Measurements from ENCODE around the gene SMAD5.

Gene SMAD5

DNA sequence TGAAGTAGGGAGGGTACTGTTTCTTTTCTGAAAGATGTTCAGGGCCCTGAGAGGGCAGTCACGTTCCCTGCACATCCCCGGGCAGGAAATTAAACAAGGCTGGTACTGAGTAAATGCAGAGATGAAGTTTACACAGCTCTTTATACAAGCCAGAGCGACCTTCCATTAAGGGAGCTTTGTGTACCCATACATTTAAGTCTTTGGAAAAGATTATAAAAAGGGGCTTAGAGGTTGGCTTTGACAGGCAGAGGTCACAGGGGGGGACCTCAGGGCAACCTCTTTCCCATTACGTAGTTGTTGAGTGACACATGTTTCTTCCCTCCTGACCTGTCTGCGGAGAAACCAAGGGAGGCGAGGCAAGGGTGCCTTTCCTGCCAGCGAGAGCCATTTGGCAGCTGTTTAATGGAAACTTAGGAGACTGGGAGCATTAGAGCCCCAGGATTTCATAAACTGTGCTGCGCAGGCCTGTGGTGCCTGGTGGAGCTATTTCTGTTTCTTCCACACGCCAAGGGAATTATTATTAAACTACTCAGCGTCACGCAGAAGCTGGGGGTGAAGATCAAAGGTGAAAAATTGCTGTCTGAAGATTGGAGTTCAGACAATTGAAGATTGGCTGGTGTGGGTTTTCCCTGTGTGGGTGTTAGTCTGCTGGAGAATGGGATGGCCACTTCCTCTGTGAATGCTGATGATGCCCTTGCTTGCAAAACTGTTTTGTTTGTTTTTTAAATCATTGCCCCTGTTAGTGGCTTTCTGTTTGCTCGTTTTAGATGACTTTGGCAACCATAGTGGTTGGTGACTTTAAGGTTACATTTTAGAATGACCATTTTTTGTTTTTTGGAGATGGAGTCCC lies 63.6 kb downstream of the SMAD5 start:
- Histone ChIP-seq H3K27ac (ENCODE audit: low read depth, low read length) (no peak overlapping the region), H3K79me1 (ENCODE audit: low read length) (peaks cover 3% of the 10 kb centered on the region), H2BK12ac (ENCODE audit: low read length) (no peak overlapping the region), H4K91ac (ENCODE audit: low read depth, low read length) (no peak overlapping the region), H3K14ac (ENCODE audit: low read length) (no peak overlapping the region), H3K9me3 (ENCODE audit: insufficient read depth, low read depth, low read length) (no peaks in the 10 kb centered on the region), H3K23ac (ENCODE audit: low read length) (no peak overlapping the region), H3K9ac (ENCODE audit: low read length) (no peak overlapping the region), H3K4me3 (ENCODE audit: low read depth, low read length) (no peak overlapping the region), H4K12ac (ENCODE audit: low read depth, low read length) (no peak overlapping the region), H3K79me2 (ENCODE audit: control insufficient read depth, insufficient read depth, low read length, poor library complexity) (no peaks in the 10 kb centered on the region), H4K8ac (ENCODE audit: low read depth, low read length) (no peak overlapping the region), H3K4ac (ENCODE audit: low read depth, low read length) (no peak overlapping the region), H2AFZ (ENCODE audit: insufficient read depth, low read length, poor library complexity) (no peak overlapping the region), H3K27me3 (ENCODE audit: insufficient read depth, low read length) (peaks cover 9% of the 10 kb centered on the region), H3K36me3 (ENCODE audit: control insufficient read depth in 1 of 2, insufficient read depth in 2 of 2, low read length in 2 of 2) (peaks cover 0 to 2% of the 10 kb centered on the region in 2 experiments), H3K18ac (ENCODE audit: low read length) (no peak overlapping the region), H3K4me1 (ENCODE audit: control insufficient read depth in 1 of 2, insufficient read depth in 2 of 2, low read length in 2 of 2) (peaks cover 8 to 22% of the 10 kb centered on the region in 2 experiments), H2BK5ac (ENCODE audit: low read depth, low read length, poor library complexity) (no peak overlapping the region), H2BK120ac (ENCODE audit: insufficient read depth, low read length, poor library complexity) (no peak overlapping the region), H3K4me2 (ENCODE audit: low read length) (no peak overlapping the region), H2AK5ac (ENCODE audit: low read length) (no peak overlapping the region)
- DNase-seq = no peak
- no CpG with 5 or more reads among the region's 12 CpGs for WGBS (ENCODE audit: extremely low coverage, insufficient coverage, insufficient read length)

DNA sequence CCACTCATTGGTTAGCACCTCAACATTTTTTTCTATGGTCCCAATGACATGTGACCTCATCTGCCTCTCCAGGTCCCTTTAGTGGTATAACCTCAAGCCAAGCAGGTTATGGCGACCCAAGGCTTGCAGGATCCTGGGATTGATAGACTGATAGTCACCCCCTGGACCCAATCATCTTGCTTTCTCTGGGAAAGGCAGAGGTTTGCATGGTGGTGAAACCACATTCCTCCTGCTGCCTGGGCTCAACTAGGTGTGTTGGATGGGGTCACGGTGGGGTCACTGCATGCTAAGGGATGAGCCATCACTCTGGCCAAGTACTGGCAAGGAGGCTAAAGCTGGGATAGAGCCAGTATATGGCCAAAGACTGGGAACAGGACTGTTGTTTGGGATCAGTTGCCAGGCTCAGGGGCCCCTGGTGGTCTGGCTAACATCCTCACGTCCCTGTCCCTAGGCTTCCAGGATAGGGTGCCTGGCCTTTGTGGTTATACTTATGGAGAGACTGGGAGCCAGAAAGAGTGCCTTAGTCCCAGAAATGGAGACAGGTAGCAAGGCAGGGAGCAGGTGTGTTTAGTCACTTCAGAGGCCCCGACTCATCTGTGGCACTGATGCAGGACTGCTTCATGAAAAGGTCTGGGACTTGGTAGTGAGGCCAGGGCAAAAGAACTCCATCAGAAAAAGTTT lies 65.0 kb downstream of the SMAD5 start:
- Histone ChIP-seq H2AK5ac (ENCODE audit: low read length) (no peak overlapping the region), H3K14ac (ENCODE audit: low read length) (no peak overlapping the region), H2AFZ (ENCODE audit: insufficient read depth, low read length, poor library complexity) (no peak overlapping the region), H3K27ac (ENCODE audit: low read depth, low read length) (no peak overlapping the region), H3K36me3 (ENCODE audit: control insufficient read depth in 1 of 2, insufficient read depth in 2 of 2, low read length in 2 of 2) (peaks cover 0 to 2% of the 10 kb centered on the region in 2 experiments), H3K9me3 (ENCODE audit: insufficient read depth, low read depth, low read length) (no peaks in the 10 kb centered on the region), H3K4me2 (ENCODE audit: low read length) (no peak overlapping the region), H4K91ac (ENCODE audit: low read depth, low read length) (no peak overlapping the region), H3K9ac (ENCODE audit: low read length) (no peak overlapping the region), H4K8ac (ENCODE audit: low read depth, low read length) (no peak overlapping the region), H3K4me3 (ENCODE audit: low read depth, low read length) (no peak overlapping the region), H2BK12ac (ENCODE audit: low read length) (no peak overlapping the region), H4K12ac (ENCODE audit: low read depth, low read length) (no peak overlapping the region), H3K23ac (ENCODE audit: low read length) (no peak overlapping the region), H2BK5ac (ENCODE audit: low read depth, low read length, poor library complexity) (no peak overlapping the region), H3K27me3 (ENCODE audit: insufficient read depth, low read length) (peaks cover 4% of the 10 kb centered on the region), H3K4me1 (ENCODE audit: control insufficient read depth in 1 of 2, insufficient read depth in 2 of 2, low read length in 2 of 2) (peaks cover 0 to 9% of the 10 kb centered on the region in 2 experiments), H2BK120ac (ENCODE audit: insufficient read depth, low read length, poor library complexity) (no peak overlapping the region), H3K79me2 (ENCODE audit: control insufficient read depth, insufficient read depth, low read length, poor library complexity) (no peaks in the 10 kb centered on the region), H3K18ac (ENCODE audit: low read length) (no peak overlapping the region), H3K79me1 (ENCODE audit: low read length) (no peaks in the 10 kb centered on the region), H3K4ac (ENCODE audit: low read depth, low read length) (no peak overlapping the region)
- no peak for DNase-seq
- no CpG with 5 or more reads among the region's 4 CpGs for WGBS (ENCODE audit: extremely low coverage, insufficient coverage, insufficient read length)

DNA sequence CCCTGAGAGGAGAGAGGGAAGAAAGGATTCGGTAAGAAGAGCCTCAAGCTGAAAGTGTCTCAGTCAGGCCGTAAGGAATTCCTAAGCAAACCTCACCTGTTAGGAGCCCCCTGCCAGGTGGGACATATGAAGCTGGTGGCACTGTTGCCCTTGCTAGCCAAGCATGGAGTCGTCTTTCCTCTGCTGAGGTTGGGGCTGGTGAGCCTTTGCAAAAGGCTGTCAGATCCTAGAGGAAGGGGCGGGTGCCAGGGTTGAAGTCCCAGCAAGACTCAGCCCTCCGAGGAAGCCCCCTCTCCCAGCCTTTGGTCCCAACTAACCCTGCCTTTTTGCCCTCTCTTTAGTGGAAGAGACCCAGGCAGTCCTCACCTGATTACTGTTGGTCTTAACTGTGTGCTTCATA lies 65.8 kb downstream of the SMAD5 start:
- no peak overlapping the region for H2BK12ac ChIP-seq (ENCODE audit: low read length)
- no peaks in the 10 kb centered on the region for H3K79me1 ChIP-seq (ENCODE audit: low read length)
- H3K36me3 ChIP-seq (ENCODE audit: control insufficient read depth in 1 of 2, insufficient read depth in 2 of 2, low read length in 2 of 2) = peaks cover 0 to 2% of the 10 kb centered on the region in 2 experiments
- no peak overlapping the region for H2BK5ac ChIP-seq (ENCODE audit: low read depth, low read length, poor library complexity)
- no peak overlapping the region for H3K4me2 ChIP-seq (ENCODE audit: low read length)
- H3K4ac ChIP-seq (ENCODE audit: low read depth, low read length) = no peak overlapping the region
- H3K18ac ChIP-seq (ENCODE audit: low read length) = no peak overlapping the region
- no peak overlapping the region for H2AFZ ChIP-seq (ENCODE audit: insufficient read depth, low read length, poor library complexity)
- H3K9me3 ChIP-seq (ENCODE audit: insufficient read depth, low read depth, low read length) = no peaks in the 10 kb centered on the region
- H3K4me1 ChIP-seq (ENCODE audit: control insufficient read depth in 1 of 2, insufficient read depth in 2 of 2, low read length in 2 of 2) = peaks cover 0 to 4% of the 10 kb centered on the region in 2 experiments
- no peaks in the 10 kb centered on the region for H3K79me2 ChIP-seq (ENCODE audit: control insufficient read depth, insufficient read depth, low read length, poor library complexity)
- H3K9ac ChIP-seq (ENCODE audit: low read length) = no peak overlapping the region
- H4K8ac ChIP-seq (ENCODE audit: low read depth, low read length) = no peak overlapping the region
- H2BK120ac ChIP-seq (ENCODE audit: insufficient read depth, low read length, poor library complexity) = no peak overlapping the region
- no peak overlapping the region for H2AK5ac ChIP-seq (ENCODE audit: low read length)
- H4K91ac ChIP-seq (ENCODE audit: low read depth, low read length) = no peak overlapping the region
- no peak overlapping the region for H4K12ac ChIP-seq (ENCODE audit: low read depth, low read length)
- no peak overlapping the region for H3K14ac ChIP-seq (ENCODE audit: low read length)
- peaks cover 2% of the 10 kb centered on the region for H3K27me3 ChIP-seq (ENCODE audit: insufficient read depth, low read length)
- no peak overlapping the region for H3K27ac ChIP-seq (ENCODE audit: low read depth, low read length)
- H3K23ac ChIP-seq (ENCODE audit: low read length) = no peak overlapping the region
- no peak overlapping the region for H3K4me3 ChIP-seq (ENCODE audit: low read depth, low read length)
- WGBS (ENCODE audit: extremely low coverage, insufficient coverage, insufficient read length) = no CpG with 5 or more reads among the region's 5 CpGs
- no peak for DNase-seq

DNA sequence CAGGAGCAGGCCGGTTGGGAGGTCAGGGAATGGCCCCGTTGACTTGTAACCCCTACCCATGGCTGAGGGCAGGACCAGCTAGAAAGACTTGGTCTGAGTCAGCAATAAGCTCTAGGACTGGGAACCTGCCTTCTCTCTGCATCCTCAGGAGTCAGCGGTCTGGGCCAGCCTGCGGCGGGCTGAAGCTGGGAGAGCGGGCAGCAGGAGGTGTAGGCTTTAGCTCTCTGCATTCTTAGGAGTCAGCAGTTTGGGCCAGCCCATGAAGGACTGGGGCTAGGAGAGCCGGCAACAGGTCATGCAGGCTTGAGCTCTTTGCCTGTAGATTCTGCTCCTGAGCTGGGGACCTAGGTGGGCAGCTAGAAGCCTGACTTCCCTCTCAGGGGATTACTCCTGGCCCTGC lies 66.8 kb downstream of the SMAD5 start:
- H3K4me2 ChIP-seq (ENCODE audit: low read length) = no peak overlapping the region
- H3K9ac ChIP-seq (ENCODE audit: low read length) = no peak overlapping the region
- no peak overlapping the region for H2BK5ac ChIP-seq (ENCODE audit: low read depth, low read length, poor library complexity)
- H3K18ac ChIP-seq (ENCODE audit: low read length) = no peak overlapping the region
- no peak overlapping the region for H2BK120ac ChIP-seq (ENCODE audit: insufficient read depth, low read length, poor library complexity)
- no peaks in the 10 kb centered on the region for H3K9me3 ChIP-seq (ENCODE audit: insufficient read depth, low read depth, low read length)
- H2AK5ac ChIP-seq (ENCODE audit: low read length) = no peak overlapping the region
- WGBS (ENCODE audit: extremely low coverage, insufficient coverage, insufficient read length) = no CpG with 5 or more reads among the region's 7 CpGs
- no peak for DNase-seq
- H2AFZ ChIP-seq (ENCODE audit: insufficient read depth, low read length, poor library complexity) = no peak overlapping the region
- H4K12ac ChIP-seq (ENCODE audit: low read depth, low read length) = no peak overlapping the region
- no peak overlapping the region for H3K27ac ChIP-seq (ENCODE audit: low read depth, low read length)
- no peak overlapping the region for H3K4me3 ChIP-seq (ENCODE audit: low read depth, low read length)
- H3K4me1 ChIP-seq (ENCODE audit: control insufficient read depth in 1 of 2, insufficient read depth in 2 of 2, low read length in 2 of 2) = peaks cover 0 to 2% of the 10 kb centered on the region in 2 experiments
- no peaks in the 10 kb centered on the region for H3K79me1 ChIP-seq (ENCODE audit: low read length)
- H3K14ac ChIP-seq (ENCODE audit: low read length) = no peak overlapping the region
- H4K91ac ChIP-seq (ENCODE audit: low read depth, low read length) = no peak overlapping the region
- no peak overlapping the region for H4K8ac ChIP-seq (ENCODE audit: low read depth, low read length)
- H2BK12ac ChIP-seq (ENCODE audit: low read length) = no peak overlapping the region
- H3K36me3 ChIP-seq (ENCODE audit: control insufficient read depth in 1 of 2, insufficient read depth in 2 of 2, low read length in 2 of 2) = peaks cover 0 to 2% of the 10 kb centered on the region in 2 experiments
- no peaks in the 10 kb centered on the region for H3K79me2 ChIP-seq (ENCODE audit: control insufficient read depth, insufficient read depth, low read length, poor library complexity)
- H3K27me3 ChIP-seq (ENCODE audit: insufficient read depth, low read length) = no peaks in the 10 kb centered on the region
- no peak overlapping the region for H3K23ac ChIP-seq (ENCODE audit: low read length)
- no peak overlapping the region for H3K4ac ChIP-seq (ENCODE audit: low read depth, low read length)

All from trophoblast cell (in vitro differentiated cells and primary cell).